Measurements from ENCODE around the gene GDI2. TPM values are rescaled to one million over a fixed set of nuclear protein-coding genes. Genes with fewer than 3 reads are reported as not detected.

GDI2 gene
- total RNA-seq, 2 donors from 2014 or later = 186 to 218 TPM

- DNase-seq (ENCODE audit: low spot score) = no peak
- TF ChIP-seq POLR2AphosphoS5 (IDR thresholded peaks at IDR 0.05) (no peak), CTCF (IDR thresholded peaks at IDR 0.05) (no peak), POLR2A (IDR thresholded peaks at IDR 0.05) (no peak)
- Histone ChIP-seq H3K4me1 (replicated peaks) (peaks cover 4% of the 10 kb centered on the region), H3K4me3 (no peak overlapping the region), H3K36me3 (no peaks in the 10 kb centered on the region), H3K9me3 (no peaks in the 10 kb centered on the region), H3K27me3 (replicated peaks; ENCODE audit: insufficient read depth) (no peaks in the 10 kb centered on the region), H3K27ac (no peak overlapping the region)
- 86% methylated on average over 1 of the region's 1 CpG for WGBS
- intact Hi-C loops (cut with DNase I) = no loop called here
These were observed 72.0 kb downstream of the GDI2 start for GRCh38 chr10:5741276-5741675.

GRCh38 chr10:5738427-5738826, 74.8 kb downstream of the GDI2 start:
- no peak for TF ChIP-seq CTCF (IDR thresholded peaks at IDR 0.05)
- no peak for TF ChIP-seq POLR2A (IDR thresholded peaks at IDR 0.05)
- 66% methylated on average over 2 of the region's 2 CpGs for WGBS
- intact Hi-C loops (cut with DNase I) = no loop called here
- Histone ChIP-seq H3K36me3 (no peaks in the 10 kb centered on the region), H3K27me3 (replicated peaks; ENCODE audit: insufficient read depth) (no peaks in the 10 kb centered on the region), H3K4me3 (no peak overlapping the region), H3K9me3 (no peaks in the 10 kb centered on the region), H3K4me1 (replicated peaks) (no peaks in the 10 kb centered on the region), H3K27ac (no peak overlapping the region)
- no peak for DNase-seq (ENCODE audit: low spot score)

GRCh38 chr10:5737352-5737751, 75.9 kb downstream of the GDI2 start:
- no peaks in the 10 kb centered on the region for H3K27me3 ChIP-seq (replicated peaks; ENCODE audit: insufficient read depth)
- no peak overlapping the region for H3K27ac ChIP-seq
- no peak for TF ChIP-seq CTCF (IDR thresholded peaks at IDR 0.05)
- TF ChIP-seq POLR2AphosphoS5 (IDR thresholded peaks at IDR 0.05) = no peak
- TF ChIP-seq POLR2A (IDR thresholded peaks at IDR 0.05) = no peak
- intact Hi-C loops (cut with DNase I) = no loop called here
- WGBS = 81% methylated on average over 5 of the region's 5 CpGs
- H3K36me3 ChIP-seq = no peaks in the 10 kb centered on the region
- no peak for DNase-seq (ENCODE audit: low spot score)
- H3K4me1 ChIP-seq (replicated peaks) = no peaks in the 10 kb centered on the region
- no peaks in the 10 kb centered on the region for H3K9me3 ChIP-seq
- no peak overlapping the region for H3K4me3 ChIP-seq

GRCh38 chr10:5736591-5736990, 76.6 kb downstream of the GDI2 start:
- no peak overlapping the region for H3K4me3 ChIP-seq
- no peak for TF ChIP-seq POLR2AphosphoS5 (IDR thresholded peaks at IDR 0.05)
- TF ChIP-seq CTCF (IDR thresholded peaks at IDR 0.05) = no peak
- TF ChIP-seq POLR2A (IDR thresholded peaks at IDR 0.05) = no peak
- H3K27me3 ChIP-seq (replicated peaks; ENCODE audit: insufficient read depth) = no peaks in the 10 kb centered on the region
- H3K9me3 ChIP-seq = no peaks in the 10 kb centered on the region
- no peaks in the 10 kb centered on the region for H3K4me1 ChIP-seq (replicated peaks)
- no peak overlapping the region for H3K27ac ChIP-seq
- no peaks in the 10 kb centered on the region for H3K36me3 ChIP-seq
- intact Hi-C loops (cut with DNase I) = no loop called here
- DNase-seq (ENCODE audit: low spot score) = no peak
- WGBS = 83% methylated on average over 1 of the region's 1 CpG

- Histone ChIP-seq H3K27me3 (replicated peaks; ENCODE audit: insufficient read depth) (no peaks in the 10 kb centered on the region), H3K4me3 (no peak overlapping the region), H3K4me1 (replicated peaks) (no peaks in the 10 kb centered on the region), H3K9me3 (no peaks in the 10 kb centered on the region), H3K36me3 (peaks cover 0 to 4% of the 10 kb centered on the region in 2 donors), H3K27ac (no peak overlapping the region)
- TF ChIP-seq CTCF (IDR thresholded peaks at IDR 0.05) = no peak
- no peak for TF ChIP-seq POLR2A (IDR thresholded peaks at IDR 0.05)
- TF ChIP-seq POLR2AphosphoS5 (IDR thresholded peaks at IDR 0.05) = no peak
- intact Hi-C loops (cut with DNase I) = no loop called here
- 95% methylated on average over 1 of the region's 1 CpG for WGBS
- DNase-seq (ENCODE audit: low spot score) = no peak
These were observed 78.1 kb downstream of the GDI2 start for GRCh38 chr10:5735119-5735518.

Measured in prostate gland (tissue), 2 donors.